Activated CD8-positive, alpha-beta T cell treated with anti-CD3 and anti-CD28 coated beads for 36 hours (primary cell): ENCODE measurements around the gene GALNT17. TPM values are rescaled to one million over a fixed set of nuclear protein-coding genes. Genes with fewer than 3 reads are reported as not detected.

ENCODE experiments used
- ATAC-seq: fragments of 200-7000 bp; cut with Tn5 transposase; one replicate; pipeline ENCODE4 v1.10.0; 2021; ENCODE audit warnings: mild to moderate bottlenecking, moderate library complexity
- CTCF ChIA-PET: fragments of 350-600 bp; sonication (Branson Sonifier 250); formaldehyde crosslinking; loops from one replicate; lab custom pipeline; 2021; ENCODE audit warnings: antibody characterized with exemption; lab: Charles Lee
- POLR2A ChIA-PET: fragments of 350-600 bp; sonication (Branson Sonifier 250); formaldehyde crosslinking; loops from one replicate; lab custom pipeline; 2021; ENCODE audit warnings: antibody characterized with exemption; lab: Charles Lee
- DNase-seq: peaks from one replicate; pipeline ENCODE4 v3.0.0-alpha.2; 2020
- H3K27ac Mint-ChIP-seq: one replicate; pipeline ENCODE4 v1.8.0; 2021; ENCODE audit warnings: mild to moderate bottlenecking, mixed read lengths
- H3K27me3 Mint-ChIP-seq: one replicate; pipeline ENCODE4 v1.8.0; 2021; ENCODE audit warnings: mixed read lengths
- H3K36me3 Mint-ChIP-seq: one replicate; pipeline ENCODE4 v1.8.0; 2021; ENCODE audit warnings: low read depth, mixed read lengths
- H3K4me1 Mint-ChIP-seq: one replicate; pipeline ENCODE4 v1.8.0; 2021; ENCODE audit warnings: low read depth, mixed read lengths
- H3K4me3 Mint-ChIP-seq: one replicate; pipeline ENCODE4 v1.8.0; 2021; ENCODE audit warnings: mild to moderate bottlenecking, moderate library complexity, mixed read lengths
- H3K9me3 Mint-ChIP-seq: one replicate; pipeline ENCODE4 v1.8.0; 2021; ENCODE audit warnings: mixed read lengths
- intact Hi-C: fragments of 100-400 bp; cut with micrococcal nuclease; formaldehyde crosslinking; loops from one replicate; pipeline ENCODE4 v1.10.0; 2022
- total RNA-seq, 2 experiments: library from RNA; stranded (reverse); gene quantifications; one replicate each; pipeline ENCODE4 v1.2.3, GENCODE V29; 2021
- TF ChIP-seq, protein P1 (sequence below): fragments of 200-600 bp; IDR thresholded peaks from one replicate; pipeline ENCODE4 v1.8.0; 2022; ENCODE audit warnings: antibody characterized with exemption, mild to moderate bottlenecking

The GALNT17 gene
- total RNA-seq, 2 experiments from 2014 or later = not detected

- no peak overlapping the region for H3K4me3 Mint-ChIP-seq
- no peaks in the 10 kb centered on the region for H3K27me3 Mint-ChIP-seq
- no peaks in the 10 kb centered on the region for H3K36me3 Mint-ChIP-seq
- DNase-seq (no peak), ATAC-seq (no peak)
- H3K27ac Mint-ChIP-seq = no peak overlapping the region
- TF ChIP-seq, protein P1, sequence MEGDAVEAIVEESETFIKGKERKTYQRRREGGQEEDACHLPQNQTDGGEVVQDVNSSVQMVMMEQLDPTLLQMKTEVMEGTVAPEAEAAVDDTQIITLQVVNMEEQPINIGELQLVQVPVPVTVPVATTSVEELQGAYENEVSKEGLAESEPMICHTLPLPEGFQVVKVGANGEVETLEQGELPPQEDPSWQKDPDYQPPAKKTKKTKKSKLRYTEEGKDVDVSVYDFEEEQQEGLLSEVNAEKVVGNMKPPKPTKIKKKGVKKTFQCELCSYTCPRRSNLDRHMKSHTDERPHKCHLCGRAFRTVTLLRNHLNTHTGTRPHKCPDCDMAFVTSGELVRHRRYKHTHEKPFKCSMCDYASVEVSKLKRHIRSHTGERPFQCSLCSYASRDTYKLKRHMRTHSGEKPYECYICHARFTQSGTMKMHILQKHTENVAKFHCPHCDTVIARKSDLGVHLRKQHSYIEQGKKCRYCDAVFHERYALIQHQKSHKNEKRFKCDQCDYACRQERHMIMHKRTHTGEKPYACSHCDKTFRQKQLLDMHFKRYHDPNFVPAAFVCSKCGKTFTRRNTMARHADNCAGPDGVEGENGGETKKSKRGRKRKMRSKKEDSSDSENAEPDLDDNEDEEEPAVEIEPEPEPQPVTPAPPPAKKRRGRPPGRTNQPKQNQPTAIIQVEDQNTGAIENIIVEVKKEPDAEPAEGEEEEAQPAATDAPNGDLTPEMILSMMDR = no peak
- H3K9me3 Mint-ChIP-seq = no peaks in the 10 kb centered on the region
- H3K4me1 Mint-ChIP-seq = no peaks in the 10 kb centered on the region
- intact Hi-C loops = no loop called here
- CTCF ChIA-PET = no interaction called here
- POLR2A ChIA-PET = no interaction called here
Measured at GRCh38 chr7:71286336-71286735, 154.4 kb downstream of the GALNT17 start.

DNA sequence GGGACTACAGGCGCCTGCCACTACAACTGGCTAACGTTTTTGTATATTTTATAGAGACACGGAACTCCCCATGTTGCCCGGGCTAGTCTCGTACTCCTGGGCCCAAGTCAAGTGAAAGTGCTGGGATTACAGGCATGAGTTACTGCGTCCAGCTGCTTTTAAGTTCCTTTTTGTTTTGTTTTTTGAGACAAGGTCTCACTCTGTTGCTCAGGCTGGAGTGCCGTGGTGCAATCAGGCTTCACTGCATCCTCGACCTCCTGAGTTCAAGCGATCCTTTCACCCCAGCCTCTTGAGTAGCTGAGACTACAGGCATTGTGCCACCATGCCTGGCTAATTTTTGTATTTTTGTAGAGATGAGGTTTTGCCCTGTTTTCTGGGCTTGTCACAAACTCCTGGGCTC, 155.0 kb downstream of the GALNT17 start:
- Mint-ChIP-seq H3K4me3 (no peak overlapping the region), H3K4me1 (no peaks in the 10 kb centered on the region), H3K27me3 (no peaks in the 10 kb centered on the region), H3K36me3 (no peaks in the 10 kb centered on the region), H3K27ac (no peak overlapping the region), H3K9me3 (no peaks in the 10 kb centered on the region)
- CTCF ChIA-PET = no interaction called here
- no peak for DNase-seq
- TF ChIP-seq, protein P1 = no peak
- POLR2A ChIA-PET = no interaction called here
- intact Hi-C loops = no loop called here
- ATAC-seq = no peak

GRCh38 chr7:71290452-71290851, 158.5 kb downstream of the GALNT17 start:
- ATAC-seq = no peak
- intact Hi-C loops = no loop called here
- no peaks in the 10 kb centered on the region for H3K9me3 Mint-ChIP-seq
- H3K36me3 Mint-ChIP-seq = no peaks in the 10 kb centered on the region
- ChIA-PET POLR2A (no interaction called here), CTCF (no interaction called here)
- TF ChIP-seq, protein P1 = no peak
- H3K27ac Mint-ChIP-seq = no peak overlapping the region
- no peaks in the 10 kb centered on the region for H3K27me3 Mint-ChIP-seq
- no peak for DNase-seq
- no peaks in the 10 kb centered on the region for H3K4me1 Mint-ChIP-seq
- H3K4me3 Mint-ChIP-seq = no peak overlapping the region

- H3K9me3 Mint-ChIP-seq = no peaks in the 10 kb centered on the region
- H3K4me1 Mint-ChIP-seq = no peaks in the 10 kb centered on the region
- intact Hi-C loops = no loop called here
- no peaks in the 10 kb centered on the region for H3K36me3 Mint-ChIP-seq
- TF ChIP-seq, protein P1 = no peak
- CTCF ChIA-PET = no interaction called here
- no peak overlapping the region for H3K27ac Mint-ChIP-seq
- DNase-seq = no peak
- POLR2A ChIA-PET = no interaction called here
- no peaks in the 10 kb centered on the region for H3K27me3 Mint-ChIP-seq
- H3K4me3 Mint-ChIP-seq = no peak overlapping the region
- no peak for ATAC-seq
Measured at GRCh38 chr7:71298378-71298777, 166.4 kb downstream of the GALNT17 start.

- Mint-ChIP-seq H3K4me3 (no peak overlapping the region), H3K27me3 (no peaks in the 10 kb centered on the region), H3K36me3 (no peaks in the 10 kb centered on the region), H3K9me3 (no peaks in the 10 kb centered on the region), H3K4me1 (no peaks in the 10 kb centered on the region), H3K27ac (no peak overlapping the region)
- CTCF ChIA-PET = no interaction called here
- intact Hi-C loops = no loop called here
- no peak for DNase-seq
- TF ChIP-seq, protein P1 = no peak
- ATAC-seq = no peak
- POLR2A ChIA-PET = no interaction called here
Measured at GRCh38 chr7:71300086-71300485, 168.1 kb downstream of the GALNT17 start.
